OCI-LY3 (cell line): Measurements from ENCODE around the gene RNF121.

Source experiments
- H2AFZ ChIP-seq: fragments of 200-600, 300-600 bp; shearing (Covaris generic); 2 replicates; pipeline ENCODE4 v1.6.0; 2014; ENCODE audit warnings: antibody characterized with exemption, low read depth, low read length
- H3K27ac ChIP-seq: fragments of 200-600, 300-600 bp; sonication (generic); 2 replicates; pipeline ENCODE4 v1.5.1; 2014; ENCODE audit warnings: mild to moderate bottlenecking, low read length, moderate library complexity, mixed read lengths
- H3K27me3 ChIP-seq: fragments of 200-600, 300-600 bp; sonication (generic); 2 replicates; pipeline ENCODE4 v1.6.1; 2014; ENCODE audit warnings: low read depth, low read length, mixed read lengths
- H3K36me3 ChIP-seq: fragments of 200-600, 300-600 bp; sonication (generic); replicated peaks from 2 replicates; pipeline ENCODE3; 2014; ENCODE audit warnings: low read depth, low read length, mixed read lengths
- H3K4me1 ChIP-seq: fragments of 300-600, 200-600 bp; sonication (generic); 2 replicates; pipeline ENCODE4 v1.6.1; 2014; ENCODE audit warnings: low read length, mixed read lengths
- H3K4me2 ChIP-seq: fragments of 200-600, 300-600 bp; sonication (generic); 2 replicates; pipeline ENCODE4 v1.6.1; 2014; ENCODE audit warnings: low read length, mixed read lengths
- H3K4me3 ChIP-seq: fragments of 300-600, 200-600 bp; sonication (generic); 2 replicates; pipeline ENCODE4 v1.5.1; 2014; ENCODE audit warnings: antibody characterized with exemption, mild to moderate bottlenecking, low read length, moderate library complexity
- H3K79me2 ChIP-seq: fragments of 300-600, 200-600 bp; shearing (Covaris generic); 2 replicates; pipeline ENCODE4 v1.6.1; 2014; ENCODE audit warnings: mild to moderate bottlenecking, low read length, mixed read lengths
- H3K9ac ChIP-seq: fragments of 300-600, 200-600 bp; shearing (Covaris generic); 2 replicates; pipeline ENCODE4 v1.6.0; 2014; ENCODE audit warnings: mild to moderate bottlenecking, low read length, moderate library complexity
- H3K9me3 ChIP-seq: fragments of 200-600, 300-600 bp; shearing (Covaris generic); 2 replicates; pipeline ENCODE4 v1.6.1; 2014; ENCODE audit warnings: low read length, mixed read lengths; ENCODE audit not compliant: insufficient read depth
- H4K20me1 ChIP-seq: fragments of 200-600, 300-600 bp; sonication (generic); 2 replicates; pipeline ENCODE4 v1.6.1; 2016; ENCODE audit warnings: low read length, mixed read lengths; ENCODE audit not compliant: insufficient read depth
- CTCF ChIP-seq: fragments of 200-600, 300-600 bp; sonication (generic); IDR thresholded peaks from 2 replicates; pipeline ENCODE4 v1.5.1; 2014; ENCODE audit warnings: antibody characterized with exemption, low read length, low read depth
- EZH2phosphoT487 ChIP-seq: fragments of 200-600 bp; shearing (Covaris generic); IDR thresholded peaks from 2 replicates; pipeline ENCODE4 v1.6.1; 2018; ENCODE audit warnings: antibody characterized with exemption, mixed run types, low read depth

Gene RNF121

GRCh38 chr11:71992136-71992730 lies 63.4 kb downstream of the RNF121 start:
- H2AFZ ChIP-seq = no peak overlapping the region; the same call in 1 of the 2 replicates
- H3K4me2 ChIP-seq = peak overlapping the region; percentile 83
- H3K4me1 ChIP-seq = peaks cover 71% of the 10 kb centered on the region
- H4K20me1 ChIP-seq = no peaks in the 10 kb centered on the region
- no peaks in the 10 kb centered on the region for H3K27me3 ChIP-seq
- H3K9ac ChIP-seq = peak overlapping the region; percentile 70
- peaks cover 6% of the 10 kb centered on the region; the same call in 1 of the 2 replicates for H3K79me2 ChIP-seq
- peaks cover 39% of the 10 kb centered on the region for H3K36me3 ChIP-seq
- peak overlapping the region; percentile 45 for H3K4me3 ChIP-seq
- H3K9me3 ChIP-seq = no peaks in the 10 kb centered on the region
- TF ChIP-seq EZH2phosphoT487 = no peak
- no peak for TF ChIP-seq CTCF
- H3K27ac ChIP-seq = peak overlapping the region; percentile 93

GRCh38 chr11:71994786-71995185 lies 65.9 kb downstream of the RNF121 start:
- Histone ChIP-seq H3K4me3 (no peak overlapping the region), H3K79me2 (peaks cover 6% of the 10 kb centered on the region; the same call in 1 of the 2 replicates), H3K27me3 (no peaks in the 10 kb centered on the region), H3K9ac (no peak overlapping the region), H3K4me2 (0 out of 2 replicates have a peak overlapping the region, but pooled peaks have one; percentile 17), H4K20me1 (no peaks in the 10 kb centered on the region), H2AFZ (no peak overlapping the region), H3K9me3 (no peaks in the 10 kb centered on the region), H3K27ac (peak overlapping the region; percentile 30), H3K36me3 (peaks cover 29% of the 10 kb centered on the region), H3K4me1 (peaks cover 85% of the 10 kb centered on the region)
- TF ChIP-seq EZH2phosphoT487 (no peak), CTCF (peak; percentile 17; the same call in 1 of the 2 replicates)

DNA sequence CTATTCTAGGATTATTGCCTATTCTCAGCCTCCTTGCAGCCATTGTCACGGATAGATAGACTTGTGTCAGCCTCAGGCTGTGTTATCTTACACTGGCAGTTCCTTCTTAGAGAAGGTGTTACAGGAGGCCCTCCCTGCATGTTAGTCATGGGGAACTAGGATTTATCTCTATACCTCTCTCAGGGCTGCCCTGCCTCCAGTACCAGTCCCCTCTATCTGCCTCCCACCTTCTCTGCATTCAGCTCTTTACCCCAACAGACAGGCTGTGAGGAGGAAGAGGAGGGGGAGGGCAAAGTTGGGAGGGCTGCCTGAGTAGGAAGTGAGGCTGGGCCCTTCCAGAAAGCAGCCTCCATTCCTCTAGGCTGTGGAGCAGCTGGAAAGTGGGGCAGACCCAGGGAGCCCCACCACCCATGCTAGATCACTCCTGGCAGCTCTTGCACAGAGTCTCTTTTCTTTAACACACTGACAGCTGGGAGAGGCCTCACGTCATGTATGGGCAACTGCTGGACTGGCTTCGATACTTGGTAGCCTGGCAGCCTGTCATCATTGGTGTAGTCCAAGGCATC lies 67.0 kb downstream of the RNF121 start:
- Histone ChIP-seq H3K27ac (peak overlapping the region; percentile 16; the same call in 1 of the 2 replicates), H3K4me1 (peaks cover 75% of the 10 kb centered on the region), H3K9me3 (no peaks in the 10 kb centered on the region), H4K20me1 (no peaks in the 10 kb centered on the region), H3K4me2 (no peak overlapping the region), H3K27me3 (no peaks in the 10 kb centered on the region), H3K4me3 (no peak overlapping the region), H3K36me3 (peaks cover 26% of the 10 kb centered on the region), H3K9ac (no peak overlapping the region; the same call in 1 of the 2 replicates), H3K79me2 (peaks cover 6% of the 10 kb centered on the region; the same call in 1 of the 2 replicates), H2AFZ (no peak overlapping the region)
- no peak for TF ChIP-seq CTCF

DNA sequence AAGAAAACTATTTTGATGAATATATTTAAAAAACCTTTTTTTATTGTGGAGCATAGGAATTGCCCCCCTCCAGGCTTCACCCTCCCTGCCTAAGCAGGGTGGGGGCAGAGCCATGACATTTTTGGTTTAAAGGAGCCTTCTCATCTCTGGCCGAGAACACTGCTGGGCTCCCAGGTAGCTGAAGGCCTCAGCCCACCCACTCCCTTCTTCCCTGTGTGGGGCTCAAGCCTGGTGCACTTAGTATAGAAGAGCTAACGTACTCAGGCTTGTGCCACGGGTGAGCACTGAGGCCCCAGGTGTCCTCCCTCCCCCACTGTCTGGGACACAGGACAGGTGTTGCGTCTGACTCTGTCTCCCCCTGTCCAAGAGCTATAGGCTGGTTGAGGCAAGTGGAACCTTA lies 67.7 kb downstream of the RNF121 start:
- Histone ChIP-seq H3K9me3 (no peaks in the 10 kb centered on the region), H3K36me3 (peaks cover 28% of the 10 kb centered on the region), H3K27ac (no peak overlapping the region), H3K4me2 (no peak overlapping the region), H3K4me3 (no peak overlapping the region), H3K27me3 (no peaks in the 10 kb centered on the region), H3K4me1 (peaks cover 68% of the 10 kb centered on the region), H2AFZ (no peak overlapping the region), H4K20me1 (no peaks in the 10 kb centered on the region), H3K9ac (no peak overlapping the region), H3K79me2 (peaks cover 6% of the 10 kb centered on the region; the same call in 1 of the 2 replicates)
- TF ChIP-seq EZH2phosphoT487 (no peak), CTCF (no peak)
